GM19463 (cell line): ENCODE measurements around the gene RRN3.
"Not testable (repeated sequence)": the region's sequence is repeated elsewhere in the genome, so short reads cannot be mapped to it uniquely, and the experiment has no call there.

Source experiments
- ATAC-seq: cut with Tn5 transposase; IDR thresholded peaks from one replicate; pipeline ENCODE4 v1.9.1; 2021; ENCODE audit warnings: mild to moderate bottlenecking, moderate library complexity; ENCODE audit not compliant: unreplicated experiment

RRN3 gene

GRCh38 chr16:15093955-15094827, at the start of gene RRN3:
RRN3 (minus strand) TSS chr16:15094272; CDS start chr16:15094233, 39 bp downstream.
- ATAC-seq, result peak; percentile 100

GRCh38 chr16:15143601-15144091, 49.6 kb upstream of the RRN3 start:
- not testable (repeated sequence) for ATAC-seq

- not testable (repeated sequence) for ATAC-seq
Measured at GRCh38 chr16:15142891-15143600, 49.0 kb upstream of the RRN3 start.

GRCh38 chr16:15142107-15142890, 48.2 kb upstream of the RRN3 start:
- ATAC-seq, result not testable (repeated sequence)

GRCh38 chr16:15141586-15141985, 47.5 kb upstream of the RRN3 start:
- ATAC-seq, result no peak

- ATAC-seq, result not testable (repeated sequence)
Measured at GRCh38 chr16:15140444-15141365, 46.6 kb upstream of the RRN3 start.

- not testable (repeated sequence) for ATAC-seq
Measured at GRCh38 chr16:15137514-15137913, 43.4 kb upstream of the RRN3 start.

GRCh38 chr16:15135483-15136360, 41.6 kb upstream of the RRN3 start:
- ATAC-seq, result not testable (repeated sequence)

- not testable (repeated sequence) for ATAC-seq
Measured at GRCh38 chr16:15134752-15135482, 40.8 kb upstream of the RRN3 start.

- ATAC-seq, result not testable (repeated sequence)
Measured at GRCh38 chr16:15133554-15133953, 39.5 kb upstream of the RRN3 start.

GRCh38 chr16:15132719-15133428, 38.8 kb upstream of the RRN3 start:
- ATAC-seq, result not testable (repeated sequence)

GRCh38 chr16:15130943-15131700, 37.0 kb upstream of the RRN3 start:
- ATAC-seq, result not testable (repeated sequence)

GRCh38 chr16:15130256-15130932, 36.3 kb upstream of the RRN3 start:
- ATAC-seq, result not testable (repeated sequence)

GRCh38 chr16:15127641-15128425, 33.8 kb upstream of the RRN3 start:
- not testable (repeated sequence) for ATAC-seq

GRCh38 chr16:15100372-15100987, 6.4 kb upstream of the RRN3 start:
- not testable (repeated sequence) for ATAC-seq
